GM21360 (cell line): ENCODE measurements around the gene HDHD3.
"Not testable (repeated sequence)": the region's sequence is repeated elsewhere in the genome, so short reads cannot be mapped to it uniquely, and the experiment has no call there.

Experiments
- ATAC-seq: cut with Tn5 transposase; IDR thresholded peaks from one replicate; pipeline ENCODE4 v1.9.1; 2021; ENCODE audit warnings: mild to moderate bottlenecking, moderate library complexity; ENCODE audit not compliant: unreplicated experiment

HDHD3 gene

DNA sequence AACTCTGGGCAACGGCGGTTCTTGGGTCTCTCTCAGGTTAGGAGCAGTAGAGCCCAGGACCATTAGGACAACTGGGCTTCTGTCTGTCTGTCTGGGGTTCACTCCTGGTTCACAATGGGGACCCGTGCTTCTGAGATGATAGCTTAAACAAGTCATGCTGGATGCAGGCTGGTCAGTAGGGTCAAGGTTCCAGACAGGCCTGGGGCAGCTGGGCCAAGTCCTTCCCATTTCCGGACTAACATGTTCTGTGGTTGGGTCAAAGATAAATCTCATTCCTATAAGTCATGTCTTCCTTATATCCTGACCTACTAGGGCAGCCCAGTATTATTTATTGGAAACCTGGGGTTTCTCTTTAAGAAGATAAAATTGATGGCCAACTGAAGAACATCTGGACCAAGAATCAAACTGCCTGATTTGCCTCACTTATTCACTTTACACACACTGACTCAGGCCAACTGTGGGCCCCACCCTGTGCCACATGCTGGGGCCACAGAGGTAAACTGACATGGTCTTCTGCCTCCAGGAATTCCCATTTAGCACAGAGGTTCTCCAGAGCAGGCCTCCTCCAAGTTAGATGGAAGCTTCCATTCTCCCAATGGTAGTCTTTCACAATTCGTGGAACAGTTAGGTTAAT is 8.3 kb downstream of the HDHD3 start:
- ATAC-seq, result no peak

DNA sequence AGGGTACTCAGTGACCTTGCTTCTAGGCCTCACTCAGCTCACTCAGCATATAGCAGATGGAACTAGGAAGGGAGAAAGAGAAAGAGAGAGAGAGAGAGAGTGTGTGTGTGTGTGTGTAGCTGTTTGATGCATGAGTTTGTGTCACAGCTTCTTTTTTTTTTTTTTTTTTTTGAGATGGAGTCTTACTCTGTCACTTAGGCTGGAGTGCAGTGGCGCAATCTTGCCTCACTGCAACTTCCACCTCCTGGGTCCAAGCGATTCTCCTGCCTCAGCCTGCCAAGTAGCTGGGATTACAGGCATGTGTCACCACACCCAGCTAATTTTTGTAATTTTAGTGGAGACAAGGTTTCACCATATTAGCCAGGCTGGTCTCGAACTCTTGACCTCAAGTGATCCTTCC is 11.1 kb downstream of the HDHD3 start:
- ATAC-seq, result not testable (repeated sequence)

DNA sequence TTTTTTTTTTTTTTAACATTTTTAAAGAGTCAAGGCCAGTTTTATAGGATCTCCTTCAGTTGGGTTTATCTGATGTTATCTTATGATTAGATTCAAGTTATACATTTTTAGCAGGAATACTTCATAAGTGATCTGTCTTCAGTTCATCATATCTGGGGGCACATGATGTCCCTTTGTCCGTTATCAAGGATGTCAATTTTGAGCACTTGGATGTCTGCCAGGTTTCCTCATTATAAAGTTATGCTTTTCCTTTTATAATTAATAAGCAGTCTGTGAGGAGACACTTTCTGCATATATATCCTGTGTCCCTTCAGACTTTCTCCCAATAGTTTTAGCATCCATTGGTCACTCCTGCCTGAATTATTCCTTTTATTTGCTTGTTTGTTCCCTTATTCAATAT is 11.8 kb downstream of the HDHD3 start:
- ATAC-seq, result no peak

- no peak for ATAC-seq
Observed at GRCh38 chr9:113363336-113363735, 13.4 kb downstream of the HDHD3 start.

GRCh38 chr9:113361304-113362018 is 15.3 kb downstream of the HDHD3 start:
- no peak for ATAC-seq

GRCh38 chr9:113360242-113360842 is 16.4 kb downstream of the HDHD3 start:
- no peak for ATAC-seq

DNA sequence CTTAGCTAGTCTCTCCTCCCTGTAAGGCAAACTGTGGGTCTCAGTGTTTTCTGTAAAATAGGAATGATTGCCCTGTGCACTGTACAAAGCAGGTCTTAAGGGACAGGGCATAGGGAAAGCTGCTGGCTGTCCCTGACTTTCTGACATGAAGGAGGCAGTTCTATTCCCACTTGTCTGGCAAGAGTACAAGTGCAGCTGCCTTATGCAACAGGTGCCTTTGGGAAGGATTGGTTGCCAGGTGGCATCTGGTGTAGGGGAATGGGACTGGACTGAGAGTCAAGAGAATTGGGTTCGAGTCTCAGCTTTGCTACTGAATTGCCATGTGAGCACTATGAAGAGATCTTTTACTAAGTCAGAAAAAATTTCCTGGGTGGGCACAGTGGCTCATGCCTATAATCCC is 17.4 kb downstream of the HDHD3 start:
- no peak for ATAC-seq

DNA sequence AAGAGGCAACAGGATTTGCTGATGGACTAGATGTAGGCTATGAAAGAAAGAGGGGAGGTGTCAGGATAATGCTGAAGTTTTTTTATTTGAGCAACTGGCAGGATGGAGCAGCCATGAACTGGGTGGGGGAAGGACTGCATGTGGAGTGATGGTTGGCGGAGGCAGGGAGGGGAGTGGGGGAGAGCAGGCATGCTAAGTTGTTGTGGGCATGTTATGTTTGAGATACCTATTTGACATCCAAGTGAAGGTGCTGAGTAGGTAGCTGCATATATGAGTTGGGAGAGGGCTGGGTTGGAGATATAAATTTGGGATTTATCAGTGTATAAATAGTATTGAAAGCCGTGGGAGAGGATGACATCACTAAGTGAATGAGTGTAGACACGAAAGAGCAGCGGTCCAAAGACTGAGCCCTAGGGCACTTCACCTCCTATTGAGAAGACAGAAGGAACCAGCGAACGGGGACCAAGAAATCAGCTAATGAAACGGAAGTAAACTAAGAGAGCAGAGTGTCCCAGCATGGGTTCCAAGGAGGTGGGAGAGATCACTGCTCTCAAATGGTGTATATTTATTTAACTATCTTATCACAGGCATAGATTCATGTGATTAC is 20.0 kb downstream of the HDHD3 start:
- no peak for ATAC-seq

DNA sequence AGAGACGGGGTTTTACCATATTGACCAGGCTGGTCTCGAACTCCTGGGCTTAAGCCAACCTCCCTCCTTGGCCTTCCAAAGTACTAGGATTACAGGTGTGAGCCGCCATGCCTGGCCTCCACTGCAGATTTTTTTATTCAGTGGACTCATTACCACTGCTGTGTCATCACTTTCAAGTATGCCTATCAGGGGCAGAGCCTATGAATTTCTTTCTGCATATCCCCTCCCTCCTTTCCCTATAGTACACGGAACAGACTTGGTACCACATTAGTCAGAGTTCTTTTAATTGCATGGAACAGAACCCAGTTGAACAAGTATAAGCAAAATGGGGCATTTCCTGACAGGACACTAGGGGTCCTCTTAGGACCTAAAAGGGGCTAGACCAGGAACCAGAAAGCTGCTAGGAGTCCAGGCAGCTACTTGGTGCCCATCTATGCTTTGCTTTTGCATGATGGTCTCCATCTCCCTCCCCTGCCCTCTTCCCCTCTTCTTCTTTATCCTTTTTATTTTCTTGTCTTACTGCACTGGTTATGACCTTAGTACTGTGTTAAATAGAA is 21.7 kb downstream of the HDHD3 start:
- ATAC-seq, result no peak

- no peak for ATAC-seq
Observed at GRCh38 chr9:113352411-113352810, 24.4 kb downstream of the HDHD3 start.

GRCh38 chr9:113352006-113352405 is 24.8 kb downstream of the HDHD3 start:
- no peak for ATAC-seq

DNA sequence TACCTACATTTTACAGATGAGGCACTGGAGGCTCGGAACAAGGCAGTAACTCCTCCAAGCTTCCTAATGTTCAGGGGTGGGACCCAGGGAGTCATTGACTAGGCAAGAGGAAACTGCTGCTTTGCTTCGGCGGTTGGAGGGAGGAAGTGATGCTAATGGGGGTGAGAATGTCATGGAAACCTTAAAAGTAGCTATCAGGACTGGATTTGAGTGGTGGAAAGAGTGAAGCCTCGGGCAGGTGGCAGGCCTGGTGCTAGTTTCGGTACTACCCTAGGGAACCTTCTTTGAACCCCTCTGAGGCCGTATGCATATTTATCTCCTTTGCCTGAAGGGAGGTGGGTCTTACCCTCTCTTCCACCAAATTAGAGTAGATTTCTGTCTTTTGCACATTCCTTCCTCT is 25.8 kb downstream of the HDHD3 start:
- ATAC-seq, result no peak

GRCh38 chr9:113350107-113350661 is 26.6 kb downstream of the HDHD3 start:
- no peak for ATAC-seq

DNA sequence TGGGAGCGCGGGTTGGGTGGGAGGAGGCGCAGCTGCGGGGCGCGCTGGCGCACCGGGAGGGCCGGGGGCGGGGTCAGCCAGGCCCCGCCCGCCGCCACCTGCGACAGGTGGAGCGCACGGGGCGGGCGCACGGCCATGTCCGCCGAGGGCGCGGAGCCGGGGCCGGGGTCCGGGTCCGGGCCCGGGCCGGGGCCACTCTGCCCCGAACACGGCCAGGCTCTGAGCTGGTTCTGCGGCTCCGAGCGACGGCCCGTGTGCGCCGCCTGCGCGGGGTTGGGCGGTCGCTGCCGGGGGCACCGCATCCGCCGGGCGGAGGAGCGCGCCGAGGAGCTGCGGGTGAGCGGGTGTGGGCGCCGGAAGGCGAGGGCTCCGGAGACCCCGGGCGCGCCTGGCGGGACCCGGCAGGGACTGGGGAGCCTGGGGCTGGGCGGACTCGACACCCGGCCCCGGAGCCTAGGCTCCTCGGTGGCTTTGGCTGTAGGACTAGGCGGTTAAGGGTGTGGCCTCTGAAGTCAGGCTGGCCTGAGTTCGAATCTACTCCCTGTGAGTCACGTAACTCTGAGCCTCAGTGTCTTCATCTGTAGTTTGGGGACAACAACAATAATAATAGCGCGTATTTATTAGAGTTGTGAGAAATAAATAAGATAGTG is 27.2 kb downstream of the HDHD3 start, which contains the start of gene BSPRY:
BSPRY (plus strand) TSS at position 97 of the 650 bp plus-strand sequence; CDS start at position 136, 39 bp downstream.
- ATAC-seq, result no peak

GRCh38 chr9:113349066-113349444 is 27.7 kb downstream of the HDHD3 start:
- no peak for ATAC-seq

GRCh38 chr9:113348437-113348836 is 28.3 kb downstream of the HDHD3 start:
- no peak for ATAC-seq

DNA sequence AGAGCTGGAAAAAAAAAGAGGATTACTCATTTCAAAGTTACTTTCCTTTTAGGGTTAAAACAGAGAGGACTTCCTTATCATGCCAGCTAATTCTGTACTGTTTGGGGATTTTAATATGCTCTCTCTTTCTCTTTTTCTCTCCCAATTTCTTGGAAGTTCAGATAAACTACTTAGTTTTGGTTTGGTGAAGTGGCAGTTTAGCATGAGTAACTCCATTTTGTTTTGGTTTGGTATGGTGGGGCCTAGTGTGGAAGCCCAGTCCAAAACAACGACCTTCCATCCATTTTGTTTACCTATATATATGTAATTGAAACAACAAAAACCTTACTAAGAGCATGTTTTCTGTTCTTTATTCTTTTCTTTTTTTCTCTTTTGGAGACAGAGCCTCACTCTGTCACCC is 31.1 kb downstream of the HDHD3 start:
- no peak for ATAC-seq

DNA sequence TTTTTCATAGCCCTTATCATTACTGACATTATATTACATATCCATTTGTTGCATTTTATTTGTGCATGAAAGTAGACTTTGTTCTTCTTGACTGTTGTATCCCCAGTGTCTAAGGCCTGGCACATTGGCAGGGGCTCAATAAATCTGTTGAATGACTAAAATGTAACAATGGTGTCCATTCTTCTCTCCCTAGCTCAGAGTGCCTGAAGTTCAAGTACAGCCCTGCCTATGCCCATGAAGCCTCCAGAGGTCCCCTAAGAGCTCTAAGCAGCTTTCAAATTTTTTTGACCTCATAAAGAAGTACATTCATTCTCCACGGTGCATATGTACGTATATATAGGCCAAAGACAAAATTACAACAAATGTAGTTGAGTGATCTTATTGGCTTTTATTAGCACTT is 31.6 kb downstream of the HDHD3 start:
- ATAC-seq, result no peak

DNA sequence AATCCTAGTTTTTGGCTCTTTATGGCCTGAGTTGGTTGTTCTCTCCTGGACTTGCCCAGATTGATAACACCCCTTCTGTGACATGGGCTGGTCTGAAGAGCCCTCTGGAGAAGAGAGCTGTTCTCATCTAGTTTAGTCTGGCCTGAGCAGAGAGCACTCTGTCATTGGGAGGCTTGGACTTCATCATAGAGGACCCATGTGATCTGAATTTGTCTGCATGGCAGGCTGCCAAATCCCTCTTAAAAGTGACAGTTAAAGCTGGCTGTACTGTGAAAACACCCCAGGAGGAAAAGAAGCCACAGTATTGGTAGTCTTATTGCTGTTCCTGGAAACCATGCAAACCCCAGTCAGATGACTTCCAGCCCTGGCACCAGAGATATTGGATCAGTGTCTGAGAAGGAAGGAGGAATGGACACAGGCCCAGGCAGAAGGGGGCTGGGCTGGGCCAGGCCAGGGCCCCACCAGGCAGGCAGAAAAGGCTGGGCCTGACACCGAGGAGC is 33.0 kb downstream of the HDHD3 start:
- ATAC-seq, result no peak

GRCh38 chr9:113341712-113342410 is 34.9 kb downstream of the HDHD3 start:
- ATAC-seq, result no peak
